HG02885 (cell line): ENCODE results near the gene BTNL2.
"Not testable (repeated sequence)": the region's sequence is repeated elsewhere in the genome, so short reads cannot be mapped to it uniquely, and the experiment has no call there.

Experiments used
- ATAC-seq: cut with Tn5 transposase; IDR thresholded peaks from one replicate; pipeline ENCODE4 v1.9.1; 2021; ENCODE audit warnings: mild to moderate bottlenecking; ENCODE audit not compliant: unreplicated experiment, poor library complexity

BTNL2 gene

GRCh38 chr6:32371229-32371628, 35.8 kb downstream of the BTNL2 start:
- ATAC-seq: no peak

- no peak for ATAC-seq
These were observed 36.5 kb downstream of the BTNL2 start for GRCh38 chr6:32370505-32370904.

GRCh38 chr6:32369660-32370059, 37.3 kb downstream of the BTNL2 start:
- ATAC-seq: no peak

GRCh38 chr6:32367644-32368043, 39.3 kb downstream of the BTNL2 start:
- ATAC-seq: no peak

- ATAC-seq: not testable (repeated sequence)
These were observed 47.8 kb downstream of the BTNL2 start for GRCh38 chr6:32359225-32359624.

- not testable (repeated sequence) for ATAC-seq
These were observed 48.4 kb downstream of the BTNL2 start for GRCh38 chr6:32358548-32358947.

- ATAC-seq: no peak
These were observed 52.0 kb downstream of the BTNL2 start for GRCh38 chr6:32355018-32355417.

- no peak for ATAC-seq
These were observed 53.6 kb downstream of the BTNL2 start for GRCh38 chr6:32353348-32353747.
